HG02623 (cell line): ENCODE results near the gene TMEM106B.
A peak's percentile ranks its signal among the peaks of the same experiment; 100 is the strongest.

Experiments used
- ATAC-seq: cut with Tn5 transposase; IDR thresholded peaks from one replicate; pipeline ENCODE4 v1.9.1; 2021; ENCODE audit warnings: moderate library complexity; ENCODE audit not compliant: unreplicated experiment

Gene TMEM106B

GRCh38 chr7:12226756-12227155 is 15.7 kb downstream of the TMEM106B start:
- ATAC-seq, result no peak

GRCh38 chr7:12228024-12228423 is 16.9 kb downstream of the TMEM106B start:
- ATAC-seq, result no peak

- no peak for ATAC-seq
Observed at GRCh38 chr7:12229046-12229445, 18.0 kb downstream of the TMEM106B start.

- ATAC-seq, result no peak
Observed at GRCh38 chr7:12231097-12231496, 20.0 kb downstream of the TMEM106B start.

- ATAC-seq, result peak; percentile 70
Observed at GRCh38 chr7:12233175-12233574, 22.1 kb downstream of the TMEM106B start.

- no peak for ATAC-seq
Observed at GRCh38 chr7:12234334-12234865, 23.3 kb downstream of the TMEM106B start.

GRCh38 chr7:12235970-12236369 is 24.9 kb downstream of the TMEM106B start:
- no peak for ATAC-seq

GRCh38 chr7:12237007-12237406 is 25.9 kb downstream of the TMEM106B start:
- no peak for ATAC-seq

- ATAC-seq, result no peak
Observed at GRCh38 chr7:12239806-12240205, 28.7 kb downstream of the TMEM106B start.

- ATAC-seq, result no peak
Observed at GRCh38 chr7:12244129-12244528, 33.0 kb downstream of the TMEM106B start.

GRCh38 chr7:12244694-12245093 is 33.6 kb downstream of the TMEM106B start:
- ATAC-seq, result no peak

- no peak for ATAC-seq
Observed at GRCh38 chr7:12249706-12250105, 38.6 kb downstream of the TMEM106B start.

- no peak for ATAC-seq
Observed at GRCh38 chr7:12250232-12250631, 39.1 kb downstream of the TMEM106B start.

- no peak for ATAC-seq
Observed at GRCh38 chr7:12256090-12256489, 45.0 kb downstream of the TMEM106B start.

GRCh38 chr7:12257582-12257981 is 46.5 kb downstream of the TMEM106B start:
- ATAC-seq, result peak; percentile 100

- no peak for ATAC-seq
Observed at GRCh38 chr7:12258074-12258473, 47.0 kb downstream of the TMEM106B start.

GRCh38 chr7:12267542-12267941 is 56.4 kb downstream of the TMEM106B start:
- ATAC-seq, result no peak

- no peak for ATAC-seq
Observed at GRCh38 chr7:12269100-12269895, 58.2 kb downstream of the TMEM106B start.

- ATAC-seq, result no peak
Observed at GRCh38 chr7:12281038-12281437, 69.9 kb downstream of the TMEM106B start.

- no peak for ATAC-seq
Observed at GRCh38 chr7:12287901-12288300, 76.8 kb downstream of the TMEM106B start.

- no peak for ATAC-seq
Observed at GRCh38 chr7:12289996-12290395, 78.9 kb downstream of the TMEM106B start.

GRCh38 chr7:12290761-12291160 is 79.7 kb downstream of the TMEM106B start:
- no peak for ATAC-seq

GRCh38 chr7:12291870-12292269 is 80.8 kb downstream of the TMEM106B start:
- ATAC-seq, result no peak
